Osteoblast (primary cell): ENCODE measurements around the gene LARP4B. TPM values are rescaled to one million over a fixed set of nuclear protein-coding genes. Genes with fewer than 3 reads are reported as not detected.

ENCODE experiments used
- DNase-seq: peaks from one replicate; pipeline ENCODE4 v3.0.0; 2011; ENCODE audit warnings: low spot score, mixed read lengths; ENCODE audit not compliant: insufficient read length; ENCODE audit errors: missing footprints
- H2AFZ ChIP-seq: 2 replicates; pipeline ENCODE4 v1.6.0; 2011; ENCODE audit warnings: mild to moderate bottlenecking, low read length
- H3K27ac ChIP-seq: 2 replicates; pipeline ENCODE4 v1.5.1; 2011; ENCODE audit warnings: mild to moderate bottlenecking, low read depth, low read length, moderate library complexity
- H3K27me3 ChIP-seq: 2 replicates; pipeline ENCODE4 v1.6.0; 2012; ENCODE audit warnings: mild to moderate bottlenecking, control low read depth, inconsistent platforms, low read length, moderate library complexity; ENCODE audit not compliant: insufficient read depth
- H3K36me3 ChIP-seq: 2 replicates; pipeline ENCODE4 v1.5.1; 2011; ENCODE audit warnings: mild to moderate bottlenecking, low read length, control low read depth, moderate library complexity; ENCODE audit not compliant: insufficient read depth
- H3K4me1 ChIP-seq: 2 replicates; pipeline ENCODE4 v1.5.1; 2011; ENCODE audit warnings: mild to moderate bottlenecking, low read length, control low read depth, moderate library complexity; ENCODE audit not compliant: insufficient read depth
- H3K4me2 ChIP-seq: 2 replicates; pipeline ENCODE4 v1.6.0; 2011; ENCODE audit warnings: mild to moderate bottlenecking, low read length; ENCODE audit not compliant: insufficient read depth
- H3K4me3 ChIP-seq: fragments of 200-600 bp; sonication (generic); 3 replicates; pipeline ENCODE4 v1.5.1; 2012; ENCODE audit warnings: mild to moderate bottlenecking, low read length, inconsistent platforms; ENCODE audit not compliant: insufficient read depth
- H3K79me2 ChIP-seq: 2 replicates; pipeline ENCODE4 v1.6.0; 2012; ENCODE audit warnings: mild to moderate bottlenecking, low read length, control low read depth, inconsistent platforms; ENCODE audit not compliant: insufficient read depth
- H3K9me3 ChIP-seq: 2 replicates; pipeline ENCODE4 v1.5.1; 2011; ENCODE audit warnings: low read depth, low read length, control low read depth
- H4K20me1 ChIP-seq: 2 replicates; pipeline ENCODE4 v1.6.0; 2012; ENCODE audit warnings: mild to moderate bottlenecking, low read length, control low read depth; ENCODE audit not compliant: insufficient read depth
- total RNA-seq: library from RNA; depleted of rRNA; stranded (reverse); fragments of >200 nt; gene quantifications from 2 replicates; pipeline ENCODE4 v1.2.3, GENCODE V29; 2012
- TF ChIP-seq, protein P1 (sequence below): IDR thresholded peaks from 2 replicates; pipeline ENCODE4 v1.5.1; 2011; ENCODE audit warnings: mild to moderate bottlenecking, low read depth, low read length, moderate library complexity; ENCODE audit errors: extremely low read depth

The LARP4B gene
- total RNA-seq, 1 donor: 46.0 TPM

DNA sequence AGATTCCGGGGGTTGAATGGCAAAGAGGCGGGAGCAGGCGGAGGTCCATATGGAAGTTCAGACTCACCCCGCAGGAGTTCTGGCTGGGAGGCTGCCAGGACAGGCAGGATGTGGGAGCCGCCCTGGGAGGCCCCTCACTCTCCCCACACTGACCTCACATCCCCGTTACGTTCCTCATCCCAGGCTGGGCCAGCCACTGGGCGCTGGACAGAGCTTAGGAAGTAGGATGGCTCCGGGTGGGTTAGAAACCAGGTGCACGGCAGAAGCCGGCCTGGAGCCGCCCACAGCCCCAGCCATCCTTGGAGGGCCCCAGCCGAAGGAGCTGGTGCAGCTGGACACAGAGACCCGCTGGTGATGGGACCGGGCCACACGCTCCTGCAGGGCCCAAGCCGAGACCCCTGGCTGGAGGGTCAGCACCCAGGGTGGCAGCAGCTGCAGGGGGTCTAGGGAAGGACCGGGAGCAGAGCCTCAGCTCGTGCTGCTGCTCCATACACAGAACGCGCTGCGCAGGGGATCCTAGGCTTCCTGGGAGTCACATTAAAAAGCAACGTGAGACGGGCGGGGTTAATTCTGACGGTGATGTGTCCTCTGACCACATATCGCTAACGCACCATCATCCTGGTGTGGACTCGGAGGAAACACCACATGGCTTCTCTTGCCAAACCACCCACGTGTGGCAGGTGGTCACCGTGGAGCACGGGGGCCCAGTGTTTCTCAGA, 143.4 kb downstream of the LARP4B start:
- Histone ChIP-seq H3K4me1 (peaks cover 15% of the 10 kb centered on the region), H3K4me3 (peak overlapping the region; percentile 71), H3K9me3 (no peaks in the 10 kb centered on the region), H3K36me3 (no peaks in the 10 kb centered on the region), H3K27ac (peak overlapping the region; percentile 33), H4K20me1 (no peaks in the 10 kb centered on the region), H3K79me2 (no peaks in the 10 kb centered on the region), H2AFZ (peak overlapping the region; percentile 80), H3K27me3 (no peaks in the 10 kb centered on the region), H3K4me2 (peak overlapping the region; percentile 78)
- TF ChIP-seq, protein P1, sequence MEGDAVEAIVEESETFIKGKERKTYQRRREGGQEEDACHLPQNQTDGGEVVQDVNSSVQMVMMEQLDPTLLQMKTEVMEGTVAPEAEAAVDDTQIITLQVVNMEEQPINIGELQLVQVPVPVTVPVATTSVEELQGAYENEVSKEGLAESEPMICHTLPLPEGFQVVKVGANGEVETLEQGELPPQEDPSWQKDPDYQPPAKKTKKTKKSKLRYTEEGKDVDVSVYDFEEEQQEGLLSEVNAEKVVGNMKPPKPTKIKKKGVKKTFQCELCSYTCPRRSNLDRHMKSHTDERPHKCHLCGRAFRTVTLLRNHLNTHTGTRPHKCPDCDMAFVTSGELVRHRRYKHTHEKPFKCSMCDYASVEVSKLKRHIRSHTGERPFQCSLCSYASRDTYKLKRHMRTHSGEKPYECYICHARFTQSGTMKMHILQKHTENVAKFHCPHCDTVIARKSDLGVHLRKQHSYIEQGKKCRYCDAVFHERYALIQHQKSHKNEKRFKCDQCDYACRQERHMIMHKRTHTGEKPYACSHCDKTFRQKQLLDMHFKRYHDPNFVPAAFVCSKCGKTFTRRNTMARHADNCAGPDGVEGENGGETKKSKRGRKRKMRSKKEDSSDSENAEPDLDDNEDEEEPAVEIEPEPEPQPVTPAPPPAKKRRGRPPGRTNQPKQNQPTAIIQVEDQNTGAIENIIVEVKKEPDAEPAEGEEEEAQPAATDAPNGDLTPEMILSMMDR: no peak
- DNase-seq: peak; percentile 91

DNA sequence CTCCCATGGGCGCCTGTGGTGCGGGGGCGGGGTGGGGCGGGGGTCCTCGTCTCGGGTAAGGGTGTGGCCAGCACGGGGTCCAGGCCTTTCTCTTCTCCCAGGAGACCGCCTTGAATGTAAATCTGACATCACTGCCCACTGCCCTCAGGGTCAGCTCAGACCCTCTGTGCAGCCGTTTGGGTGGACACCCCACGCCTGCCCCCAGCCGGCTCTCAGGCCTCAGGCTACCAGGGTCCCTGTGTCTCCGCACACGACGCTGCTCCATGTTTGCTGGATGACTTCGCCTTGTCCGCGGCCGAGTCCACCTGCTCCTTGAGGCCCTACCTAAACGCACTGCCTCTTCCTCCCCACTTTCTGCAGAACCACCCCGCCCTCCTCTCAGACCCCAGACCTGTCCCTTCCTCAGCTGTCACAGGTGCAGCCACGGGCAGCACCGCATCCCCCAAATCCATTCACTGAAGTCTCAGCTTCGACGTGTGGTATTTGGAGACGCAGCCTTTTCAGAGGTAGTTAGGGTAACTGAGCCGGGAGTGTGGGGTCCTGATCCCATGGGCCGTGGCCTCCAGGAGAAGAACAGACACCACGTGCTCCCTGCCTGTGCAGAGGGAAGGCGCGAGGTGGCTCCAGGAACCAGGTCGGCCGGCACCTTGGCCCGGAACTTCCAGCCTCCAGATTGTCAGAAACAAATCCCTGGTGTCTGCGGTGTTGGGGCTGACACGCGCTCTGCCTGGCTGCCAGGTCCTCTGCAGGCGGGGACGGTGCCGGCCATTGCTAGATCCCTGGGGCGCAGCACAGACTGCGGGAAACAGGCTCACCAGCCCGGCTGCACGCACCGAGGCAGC, 144.7 kb downstream of the LARP4B start:
- TF ChIP-seq, protein P1: no peak
- peak; percentile 54 for DNase-seq
- H3K4me3 ChIP-seq: no peak overlapping the region

DNA sequence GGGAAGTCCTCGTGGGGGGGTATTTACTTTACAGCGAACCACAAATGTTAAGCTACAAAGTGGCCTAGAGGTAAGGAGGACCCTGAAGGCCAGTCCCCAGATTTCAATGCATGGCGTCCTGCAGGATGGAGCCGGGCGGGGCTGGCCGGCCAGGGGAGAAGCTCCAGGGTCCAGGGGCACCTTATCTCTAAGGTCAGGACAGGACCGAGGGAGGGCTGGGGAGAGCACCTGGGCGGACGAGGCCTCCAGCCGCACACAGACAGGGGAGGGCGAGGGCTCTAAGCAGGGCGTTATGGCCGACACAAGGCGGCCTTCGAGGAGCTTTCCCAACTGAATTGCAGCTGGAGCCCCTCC, 145.7 kb downstream of the LARP4B start:
- TF ChIP-seq, protein P1: no peak
- Histone ChIP-seq H3K9me3 (no peaks in the 10 kb centered on the region), H2AFZ (no peak overlapping the region), H3K4me2 (no peak overlapping the region), H3K36me3 (no peaks in the 10 kb centered on the region), H3K27ac (no peak overlapping the region), H3K4me3 (no peak overlapping the region), H3K4me1 (peaks cover 15% of the 10 kb centered on the region), H3K27me3 (no peaks in the 10 kb centered on the region), H3K79me2 (no peaks in the 10 kb centered on the region), H4K20me1 (no peaks in the 10 kb centered on the region)
- peak; percentile 34 for DNase-seq

More for the DNA sequence above, 144.7 kb downstream of the LARP4B start:
- Histone ChIP-seq H3K79me2 (no peaks in the 10 kb centered on the region), H4K20me1 (no peaks in the 10 kb centered on the region), H3K36me3 (no peaks in the 10 kb centered on the region), H3K9me3 (no peaks in the 10 kb centered on the region), H3K27ac (no peak overlapping the region), H3K4me1 (peaks cover 15% of the 10 kb centered on the region), H2AFZ (no peak overlapping the region), H3K4me2 (no peak overlapping the region), H3K27me3 (no peaks in the 10 kb centered on the region)
